MM.1S (cell line): ENCODE data around the gene EPG5.
"Not testable (repeated sequence)": the region's sequence is repeated elsewhere in the genome, so short reads cannot be mapped to it uniquely, and the experiment has no call there.

Experiments used
- CTCF ChIP-seq: fragments of 300-600 bp; sonication (generic); IDR thresholded peaks from 2 replicates; pipeline ENCODE4 v1.5.1; 2016; ENCODE audit warnings: antibody characterized with exemption, low read length, mixed read lengths
- EZH2 ChIP-seq: fragments of 300-600 bp; sonication (generic); optimal IDR thresholded peaks from 2 replicates; pipeline ENCODE3; 2017; ENCODE audit warnings: low read depth, mild to moderate bottlenecking, antibody characterized with exemption, low read length, mixed read lengths
- EZH2phosphoT487 ChIP-seq: fragments of 300-600 bp; sonication (generic); IDR thresholded peaks from 2 replicates; pipeline ENCODE4 v1.6.1; 2018; ENCODE audit warnings: antibody characterized with exemption, low read length

GRCh38 chr18:45992527-45992926, 25.4 kb upstream of the EPG5 start:
- not testable (repeated sequence) for TF ChIP-seq CTCF, EZH2phosphoT487, EZH2
